ENCODE measurements around the gene B3GNT5.

Gene B3GNT5

DNA sequence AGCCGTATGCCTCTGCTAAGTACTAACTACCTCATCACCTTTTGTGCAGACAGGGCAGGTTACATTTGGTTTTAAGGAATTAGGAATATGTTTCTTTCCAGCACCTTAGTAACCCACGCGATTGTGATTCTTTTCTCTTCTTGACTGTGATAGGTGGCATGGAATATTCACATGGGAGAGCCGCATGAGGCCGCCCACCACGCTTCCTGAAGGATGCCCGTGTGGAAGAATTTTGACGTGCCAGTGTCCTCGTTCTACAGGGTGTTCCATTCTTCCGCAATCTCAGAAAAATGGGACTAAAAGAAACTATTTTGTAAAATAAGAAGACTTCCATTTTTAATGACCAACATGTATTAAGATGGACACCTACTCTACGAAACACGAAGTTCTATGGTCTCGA is 16.3 kb downstream of the B3GNT5 start (continued):
- TF ChIP-seq ZNF664 (tag by site-specific recombination; IDR thresholded peaks at IDR 0.05) (no peak), ZNF510 (tag by site-specific recombination; IDR thresholded peaks at IDR 0.05; ENCODE audit: insufficient replicate concordance) (no peak), ZNF274 (IDR thresholded peaks at IDR 0.05; ENCODE audit: low read length) (no peak), ZNF274 (tag by site-specific recombination; IDR thresholded peaks at IDR 0.05; ENCODE audit: borderline replicate concordance) (no peak), ZNF785 (tag by site-specific recombination; IDR thresholded peaks at IDR 0.05) (no peak)
- TF ChIP-seq, protein P1, sequence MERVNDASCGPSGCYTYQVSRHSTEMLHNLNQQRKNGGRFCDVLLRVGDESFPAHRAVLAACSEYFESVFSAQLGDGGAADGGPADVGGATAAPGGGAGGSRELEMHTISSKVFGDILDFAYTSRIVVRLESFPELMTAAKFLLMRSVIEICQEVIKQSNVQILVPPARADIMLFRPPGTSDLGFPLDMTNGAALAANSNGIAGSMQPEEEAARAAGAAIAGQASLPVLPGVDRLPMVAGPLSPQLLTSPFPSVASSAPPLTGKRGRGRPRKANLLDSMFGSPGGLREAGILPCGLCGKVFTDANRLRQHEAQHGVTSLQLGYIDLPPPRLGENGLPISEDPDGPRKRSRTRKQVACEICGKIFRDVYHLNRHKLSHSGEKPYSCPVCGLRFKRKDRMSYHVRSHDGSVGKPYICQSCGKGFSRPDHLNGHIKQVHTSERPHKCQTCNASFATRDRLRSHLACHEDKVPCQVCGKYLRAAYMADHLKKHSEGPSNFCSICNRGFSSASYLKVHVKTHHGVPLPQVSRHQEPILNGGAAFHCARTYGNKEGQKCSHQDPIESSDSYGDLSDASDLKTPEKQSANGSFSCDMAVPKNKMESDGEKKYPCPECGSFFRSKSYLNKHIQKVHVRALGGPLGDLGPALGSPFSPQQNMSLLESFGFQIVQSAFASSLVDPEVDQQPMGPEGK (tag by site-specific recombination; IDR thresholded peaks at IDR 0.05), result no peak

DNA sequence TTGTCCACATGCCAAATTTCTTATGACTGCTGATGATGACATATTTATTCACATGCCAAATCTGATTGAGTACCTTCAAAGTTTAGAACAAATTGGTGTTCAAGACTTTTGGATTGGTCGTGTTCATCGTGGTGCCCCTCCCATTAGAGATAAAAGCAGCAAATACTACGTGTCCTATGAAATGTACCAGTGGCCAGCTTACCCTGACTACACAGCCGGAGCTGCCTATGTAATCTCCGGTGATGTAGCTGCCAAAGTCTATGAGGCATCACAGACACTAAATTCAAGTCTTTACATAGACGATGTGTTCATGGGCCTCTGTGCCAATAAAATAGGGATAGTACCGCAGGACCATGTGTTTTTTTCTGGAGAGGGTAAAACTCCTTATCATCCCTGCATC is 17.3 kb downstream of the B3GNT5 start:
- ChIA-PET CTCF (no interaction called here), POLR2A (no interaction called here)
- Histone ChIP-seq H3K9me3 (ENCODE audit: control insufficient read depth, insufficient read depth, low read depth, low read length) (no peaks in the 10 kb centered on the region), H3K36me3 (ENCODE audit: control insufficient read depth in 2 of 2, insufficient read depth in 1 of 2, low read length in 2 of 2) (peaks cover 0 to 11% of the 10 kb centered on the region in 2 experiments; a peak in 1 of 3 replicates), H3K4me3 (ENCODE audit: low read depth, low read length) (no peak overlapping the region), H3K27ac (ENCODE audit: extremely low read depth, low read depth, low read length) (no peak overlapping the region), H3K4me1 (ENCODE audit: control insufficient read depth, insufficient read depth, low read length) (no peaks in the 10 kb centered on the region)
- TF ChIP-seq ZNF221 (tag by site-specific recombination; IDR thresholded peaks at IDR 0.05; ENCODE audit: borderline replicate concordance) (no peak), ZNF140 (tag by site-specific recombination; IDR thresholded peaks at IDR 0.05) (no peak)

DNA sequence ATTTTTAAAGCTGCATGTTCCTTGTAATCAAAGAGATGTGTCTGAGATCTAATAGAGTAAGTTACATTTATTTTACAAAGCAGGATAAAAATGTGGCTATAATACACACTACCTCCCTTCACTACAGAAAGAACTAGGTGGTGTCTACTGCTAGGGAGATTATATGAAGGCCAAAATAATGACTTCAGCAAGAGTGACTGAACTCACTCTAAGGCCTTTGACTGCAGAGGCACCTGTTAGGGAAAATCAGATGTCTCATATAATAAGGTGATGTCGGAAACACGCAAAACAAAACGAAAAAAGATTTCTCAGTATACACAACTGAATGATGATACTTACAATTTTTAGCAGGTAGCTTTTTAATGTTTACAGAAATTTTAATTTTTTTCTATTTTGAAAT is 19.1 kb downstream of the B3GNT5 start:
- no peak overlapping the region for H3K27ac ChIP-seq (ENCODE audit: extremely low read depth, low read depth, low read length)
- H3K4me1 ChIP-seq (ENCODE audit: control insufficient read depth, insufficient read depth, low read length), result no peaks in the 10 kb centered on the region
- H3K9me3 ChIP-seq (ENCODE audit: control insufficient read depth, insufficient read depth, low read depth, low read length), result no peaks in the 10 kb centered on the region
- CTCF ChIA-PET, result interaction anchor here (0.6 kb wide), 1 partner anchor 21 kb away, joined by 4 read pairs; no protein-coding TSS in a partner anchor
- POLR2A ChIA-PET, result no interaction called here
- no peak overlapping the region for H3K4me3 ChIP-seq (ENCODE audit: low read depth, low read length)
- H3K36me3 ChIP-seq (ENCODE audit: control insufficient read depth in 2 of 2, insufficient read depth in 1 of 2, low read length in 2 of 2), result peaks cover 0 to 11% of the 10 kb centered on the region in 2 experiments; a peak in 1 of 3 replicates
- TF ChIP-seq HOXA7 (CRISPR knock-in tag; IDR thresholded peaks at IDR 0.05; ENCODE audit: borderline replicate concordance), result no peak
- TF ChIP-seq ZNF350 (tag by site-specific recombination; IDR thresholded peaks at IDR 0.05), result no peak
- TF ChIP-seq ZNF776 (tag by site-specific recombination; IDR thresholded peaks at IDR 0.05; ENCODE audit: borderline replicate concordance), result no peak
- TF ChIP-seq ZNF121 (tag by site-specific recombination; IDR thresholded peaks at IDR 0.05), result no peak
- no peak for TF ChIP-seq ZNF155 (tag by site-specific recombination; IDR thresholded peaks at IDR 0.05)
- TF ChIP-seq ZEB2 (tag by site-specific recombination; IDR thresholded peaks at IDR 0.05), result no peak
- TF ChIP-seq HOXC10 (CRISPR knock-in tag; IDR thresholded peaks at IDR 0.05), result no peak
- TF ChIP-seq PRDM1 (tag by site-specific recombination; IDR thresholded peaks at IDR 0.05), result no peak
- TF ChIP-seq, protein P2, sequence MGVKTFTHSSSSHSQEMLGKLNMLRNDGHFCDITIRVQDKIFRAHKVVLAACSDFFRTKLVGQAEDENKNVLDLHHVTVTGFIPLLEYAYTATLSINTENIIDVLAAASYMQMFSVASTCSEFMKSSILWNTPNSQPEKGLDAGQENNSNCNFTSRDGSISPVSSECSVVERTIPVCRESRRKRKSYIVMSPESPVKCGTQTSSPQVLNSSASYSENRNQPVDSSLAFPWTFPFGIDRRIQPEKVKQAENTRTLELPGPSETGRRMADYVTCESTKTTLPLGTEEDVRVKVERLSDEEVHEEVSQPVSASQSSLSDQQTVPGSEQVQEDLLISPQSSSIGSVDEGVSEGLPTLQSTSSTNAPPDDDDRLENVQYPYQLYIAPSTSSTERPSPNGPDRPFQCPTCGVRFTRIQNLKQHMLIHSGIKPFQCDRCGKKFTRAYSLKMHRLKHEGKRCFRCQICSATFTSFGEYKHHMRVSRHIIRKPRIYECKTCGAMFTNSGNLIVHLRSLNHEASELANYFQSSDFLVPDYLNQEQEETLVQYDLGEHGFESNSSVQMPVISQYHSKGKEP (tag by site-specific recombination; IDR thresholded peaks at IDR 0.05), result no peak
- no peak for TF ChIP-seq ZNF521 (tag by site-specific recombination; IDR thresholded peaks at IDR 0.05)
- TF ChIP-seq, protein P3, sequence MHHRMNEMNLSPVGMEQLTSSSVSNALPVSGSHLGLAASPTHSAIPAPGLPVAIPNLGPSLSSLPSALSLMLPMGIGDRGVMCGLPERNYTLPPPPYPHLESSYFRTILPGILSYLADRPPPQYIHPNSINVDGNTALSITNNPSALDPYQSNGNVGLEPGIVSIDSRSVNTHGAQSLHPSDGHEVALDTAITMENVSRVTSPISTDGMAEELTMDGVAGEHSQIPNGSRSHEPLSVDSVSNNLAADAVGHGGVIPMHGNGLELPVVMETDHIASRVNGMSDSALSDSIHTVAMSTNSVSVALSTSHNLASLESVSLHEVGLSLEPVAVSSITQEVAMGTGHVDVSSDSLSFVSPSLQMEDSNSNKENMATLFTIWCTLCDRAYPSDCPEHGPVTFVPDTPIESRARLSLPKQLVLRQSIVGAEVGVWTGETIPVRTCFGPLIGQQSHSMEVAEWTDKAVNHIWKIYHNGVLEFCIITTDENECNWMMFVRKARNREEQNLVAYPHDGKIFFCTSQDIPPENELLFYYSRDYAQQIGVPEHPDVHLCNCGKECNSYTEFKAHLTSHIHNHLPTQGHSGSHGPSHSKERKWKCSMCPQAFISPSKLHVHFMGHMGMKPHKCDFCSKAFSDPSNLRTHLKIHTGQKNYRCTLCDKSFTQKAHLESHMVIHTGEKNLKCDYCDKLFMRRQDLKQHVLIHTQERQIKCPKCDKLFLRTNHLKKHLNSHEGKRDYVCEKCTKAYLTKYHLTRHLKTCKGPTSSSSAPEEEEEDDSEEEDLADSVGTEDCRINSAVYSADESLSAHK (tag by site-specific recombination; IDR thresholded peaks at IDR 0.05), result no peak
- no peak for TF ChIP-seq IKZF3 (tag by site-specific recombination; IDR thresholded peaks at IDR 0.05)
- no peak for TF ChIP-seq ZNF544 (tag by site-specific recombination; IDR thresholded peaks at IDR 0.05)
- TF ChIP-seq ZNF24 (tag by site-specific recombination; IDR thresholded peaks at IDR 0.05), result no peak
- TF ChIP-seq ZNF777 (tag by site-specific recombination; IDR thresholded peaks at IDR 0.05; ENCODE audit: borderline replicate concordance), result no peak
- TF ChIP-seq, protein P4, sequence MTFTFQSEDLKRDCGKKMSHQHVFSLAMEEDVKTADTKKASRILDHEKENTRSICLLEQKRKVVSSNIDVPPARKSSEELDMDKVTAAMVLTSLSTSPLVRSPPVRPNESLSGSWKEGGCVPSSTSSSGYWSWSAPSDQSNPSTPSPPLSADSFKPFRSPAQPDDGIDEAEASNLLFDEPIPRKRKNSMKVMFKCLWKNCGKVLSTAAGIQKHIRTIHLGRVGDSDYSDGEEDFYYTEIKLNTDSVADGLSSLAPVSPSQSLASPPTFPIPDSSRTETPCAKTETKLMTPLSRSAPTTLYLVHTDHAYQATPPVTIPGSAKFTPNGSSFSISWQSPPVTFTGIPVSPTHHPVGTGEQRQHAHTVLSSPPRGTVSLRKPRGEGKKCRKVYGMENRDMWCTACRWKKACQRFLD (tag by site-specific recombination; IDR thresholded peaks at IDR 0.05), result no peak
- TF ChIP-seq ZNF585B (tag by site-specific recombination; IDR thresholded peaks at IDR 0.05), result no peak
- no peak for TF ChIP-seq ZNF658 (tag by site-specific recombination; IDR thresholded peaks at IDR 0.05)

All from HEK293 (cell line).